Astrocyte of the cerebellum (primary cell): ENCODE measurements around the gene ARPC2.
A peak's percentile ranks its signal among the peaks of the same experiment; 100 is the strongest.

Experiments used
- DNase-seq: peaks from one replicate; pipeline ENCODE4 v3.0.0-alpha.2; 2011; ENCODE audit warnings: low read depth
- H3K4me3 ChIP-seq: 2 replicates; pipeline ENCODE4 v1.5.1; 2011; ENCODE audit warnings: mild to moderate bottlenecking, low read depth, low read length, moderate library complexity
- in situ Hi-C: cut with HindIII; loops from 2 replicates; pipeline ENCODE4 v1.10.0; 2017; ENCODE audit warnings: low sequenced_read_pairs
- TF ChIP-seq, protein P1 (sequence below): IDR thresholded peaks from 2 replicates; pipeline ENCODE4 v1.5.1; 2012; ENCODE audit warnings: low read length, low read depth, moderate library complexity, mild to moderate bottlenecking; ENCODE audit errors: missing control alignments

ARPC2 gene

DNA sequence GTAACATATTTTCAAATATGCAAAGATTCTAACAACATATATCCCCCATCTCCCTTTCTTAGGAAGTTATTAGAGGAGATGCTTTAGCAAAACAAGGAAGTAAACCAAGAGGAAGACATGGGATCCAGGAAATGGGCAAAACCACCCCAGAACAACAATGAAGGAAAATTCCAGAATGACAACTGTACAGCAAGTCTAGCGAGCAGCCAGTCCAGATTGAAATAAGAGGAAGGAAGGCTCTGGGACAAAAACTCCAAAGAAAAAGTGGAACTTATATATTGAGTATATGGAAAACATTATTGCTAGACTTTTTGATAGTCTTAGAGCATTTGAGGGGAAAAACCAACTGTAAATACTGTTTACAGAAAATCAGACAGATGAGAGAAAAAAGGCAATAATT, 2.9 kb upstream of the ARPC2 start:
- in situ Hi-C loops, result no loop called here
- TF ChIP-seq, protein P1, sequence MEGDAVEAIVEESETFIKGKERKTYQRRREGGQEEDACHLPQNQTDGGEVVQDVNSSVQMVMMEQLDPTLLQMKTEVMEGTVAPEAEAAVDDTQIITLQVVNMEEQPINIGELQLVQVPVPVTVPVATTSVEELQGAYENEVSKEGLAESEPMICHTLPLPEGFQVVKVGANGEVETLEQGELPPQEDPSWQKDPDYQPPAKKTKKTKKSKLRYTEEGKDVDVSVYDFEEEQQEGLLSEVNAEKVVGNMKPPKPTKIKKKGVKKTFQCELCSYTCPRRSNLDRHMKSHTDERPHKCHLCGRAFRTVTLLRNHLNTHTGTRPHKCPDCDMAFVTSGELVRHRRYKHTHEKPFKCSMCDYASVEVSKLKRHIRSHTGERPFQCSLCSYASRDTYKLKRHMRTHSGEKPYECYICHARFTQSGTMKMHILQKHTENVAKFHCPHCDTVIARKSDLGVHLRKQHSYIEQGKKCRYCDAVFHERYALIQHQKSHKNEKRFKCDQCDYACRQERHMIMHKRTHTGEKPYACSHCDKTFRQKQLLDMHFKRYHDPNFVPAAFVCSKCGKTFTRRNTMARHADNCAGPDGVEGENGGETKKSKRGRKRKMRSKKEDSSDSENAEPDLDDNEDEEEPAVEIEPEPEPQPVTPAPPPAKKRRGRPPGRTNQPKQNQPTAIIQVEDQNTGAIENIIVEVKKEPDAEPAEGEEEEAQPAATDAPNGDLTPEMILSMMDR, result no peak
- H3K4me3 ChIP-seq, result no peak overlapping the region
- no peak for DNase-seq

DNA sequence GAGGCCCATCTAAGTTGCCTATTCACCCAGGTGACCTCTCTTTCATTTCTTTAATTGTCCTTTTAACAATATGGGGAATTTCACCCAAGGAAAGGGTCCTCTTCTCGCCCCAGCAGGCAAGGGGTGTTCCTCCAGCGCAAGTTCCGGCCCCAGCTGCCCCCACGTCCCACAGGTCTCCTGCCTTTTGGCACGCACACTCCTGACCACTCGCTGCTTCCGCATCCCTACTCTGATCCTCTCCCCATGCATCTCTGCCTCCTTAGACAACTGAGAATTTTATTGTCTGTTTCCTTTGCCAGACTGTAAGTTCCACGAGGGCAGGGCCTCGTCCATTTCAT, 684 bp upstream of the ARPC2 start:
- peak overlapping the region; percentile 98 for H3K4me3 ChIP-seq
- DNase-seq, result no peak
- TF ChIP-seq, protein P1, result no peak
- in situ Hi-C loops, result no loop called here

DNA sequence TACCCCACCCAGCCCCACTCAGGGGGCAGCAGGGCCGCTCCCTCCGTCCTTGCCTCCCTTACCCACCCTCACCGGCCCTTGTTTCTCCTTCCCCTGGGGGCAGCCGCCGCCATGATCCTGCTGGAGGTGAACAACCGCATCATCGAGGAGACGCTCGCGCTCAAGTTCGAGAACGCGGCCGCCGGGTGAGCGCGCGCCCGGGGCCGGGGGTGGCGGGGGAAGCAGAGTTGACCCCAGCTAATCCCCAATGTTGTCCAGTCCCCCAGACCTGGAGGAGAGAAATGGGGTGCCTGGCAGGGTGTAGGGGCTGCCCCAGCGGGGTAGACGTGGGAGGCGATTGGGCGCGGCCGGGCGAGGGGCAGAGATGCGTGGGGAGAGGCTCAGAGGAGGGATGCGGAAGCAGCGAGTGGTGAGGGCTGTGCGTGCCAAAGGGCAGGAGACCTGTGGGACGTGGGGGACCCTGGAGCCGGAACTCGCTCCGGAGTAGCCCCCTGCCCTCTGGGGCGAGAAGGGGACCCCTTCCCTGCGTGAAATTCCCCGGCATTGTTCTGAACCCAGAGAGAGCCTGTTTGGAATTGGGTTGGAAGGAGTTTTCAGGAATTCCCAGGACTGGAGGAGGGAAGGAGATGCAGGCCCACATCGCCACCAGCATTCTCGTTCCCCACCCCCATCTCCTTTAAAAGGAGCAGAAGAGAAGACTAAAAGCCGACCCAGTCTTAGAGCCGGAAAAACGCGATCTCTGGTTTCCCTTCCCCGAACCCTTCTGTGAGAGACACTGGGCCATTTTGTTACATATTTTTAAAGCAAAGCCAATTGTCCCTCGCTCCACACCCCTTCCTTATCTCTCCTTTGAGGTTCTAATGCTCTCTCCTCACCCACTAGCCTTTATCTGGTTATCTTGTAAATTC, 625 bp downstream of the ARPC2 start:
- peak overlapping the region; percentile 98 for H3K4me3 ChIP-seq
- TF ChIP-seq, protein P1, result no peak
- in situ Hi-C loops, result no loop called here
- DNase-seq, result no peak

DNA sequence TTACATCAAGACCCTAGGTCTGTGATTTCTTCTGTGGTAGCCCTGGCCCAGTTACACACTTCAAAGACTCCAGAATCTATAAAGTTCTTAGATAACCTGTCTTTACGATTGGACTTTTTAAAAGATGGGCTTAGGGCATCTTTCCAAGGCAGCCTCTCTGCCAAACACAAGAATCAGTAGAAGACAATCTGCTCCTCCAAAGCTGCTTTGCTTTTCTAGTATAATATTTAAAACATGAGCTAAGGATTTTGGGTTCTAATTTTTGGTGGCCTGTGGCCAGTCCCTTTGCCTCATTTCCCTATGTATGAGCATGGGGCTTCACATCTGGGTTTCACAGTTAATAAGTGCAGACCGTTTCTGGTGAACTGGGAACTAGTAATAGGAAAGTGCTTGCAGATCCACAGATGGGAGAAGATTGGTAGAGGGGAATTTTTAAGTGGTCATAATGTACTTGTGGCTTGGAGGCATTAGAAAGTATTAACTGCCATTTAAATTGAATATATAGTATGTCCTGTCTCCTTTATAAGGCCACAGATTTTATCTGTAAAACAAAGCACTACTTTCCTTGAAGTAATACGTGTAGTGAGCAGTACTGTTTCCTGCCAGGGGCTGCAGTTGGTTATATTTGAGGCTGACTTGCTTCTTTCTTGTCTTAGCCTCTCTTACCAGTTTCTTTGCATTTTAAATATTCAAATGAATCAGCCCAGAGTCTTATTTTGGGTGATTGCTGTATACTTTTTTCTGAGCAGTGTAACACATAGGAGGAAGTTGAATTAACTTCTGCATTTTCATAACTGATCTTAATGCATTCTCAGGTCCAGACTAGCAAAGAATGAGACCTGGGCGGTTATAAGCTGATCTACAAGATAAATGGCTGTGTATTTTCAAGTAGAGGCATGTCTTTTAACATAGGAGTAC, 1.5 kb downstream of the ARPC2 start:
- TF ChIP-seq, protein P1, result no peak
- H3K4me3 ChIP-seq, result peak overlapping the region; percentile 98
- no peak for DNase-seq
- in situ Hi-C loops, result no loop called here

DNA sequence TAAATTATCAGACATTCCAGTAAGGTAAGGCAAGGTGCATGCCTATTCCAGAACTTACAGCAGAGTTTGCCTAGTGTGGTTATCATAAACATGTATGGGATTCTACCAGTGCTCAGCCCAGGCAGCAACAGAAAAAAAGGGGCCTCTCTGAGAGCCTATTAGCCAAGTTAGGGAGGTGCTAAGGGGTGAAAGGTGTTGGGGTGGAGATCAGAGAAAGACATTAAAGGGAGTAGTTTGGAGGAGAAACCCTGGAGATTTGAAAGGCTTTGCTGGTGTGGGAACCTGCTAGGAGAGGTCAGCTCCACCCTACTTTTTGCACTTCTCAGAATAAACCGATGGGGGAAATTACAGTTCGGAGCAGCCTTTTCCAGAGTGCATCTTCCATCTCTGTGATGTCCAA, 2.9 kb downstream of the ARPC2 start:
- DNase-seq, result no peak
- no peak overlapping the region for H3K4me3 ChIP-seq
- TF ChIP-seq, protein P1, result no peak
- in situ Hi-C loops, result no loop called here

DNA sequence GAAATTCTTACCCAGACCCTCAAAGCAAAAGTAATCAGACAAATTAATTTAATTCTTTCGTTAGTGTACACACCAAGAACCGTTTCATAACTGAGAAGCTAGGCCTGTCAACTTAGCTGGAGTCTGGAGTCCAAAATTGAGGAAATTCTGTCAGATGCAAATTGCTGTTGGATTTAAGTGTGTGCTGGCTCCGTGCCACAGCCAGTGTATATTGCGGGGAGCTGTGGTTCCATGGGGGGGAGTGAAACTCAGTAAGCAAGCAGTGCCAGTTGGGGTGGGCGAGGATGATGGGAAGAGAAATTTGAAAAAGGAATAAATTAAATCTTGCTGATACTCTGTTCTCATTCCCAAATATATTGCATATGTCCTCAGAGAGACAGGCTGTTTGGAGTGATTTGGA, 4.0 kb downstream of the ARPC2 start:
- TF ChIP-seq, protein P1, result no peak
- no peak for DNase-seq
- in situ Hi-C loops, result no loop called here

More for the DNA sequence above, 4.0 kb downstream of the ARPC2 start:
- H3K4me3 ChIP-seq, result no peak overlapping the region
